Choroid plexus epithelial cell (primary cell): ENCODE measurements around the gene PLK2.

Experiments used
- DNase-seq: peaks from one replicate; pipeline ENCODE4 v3.0.0-alpha.2; 2010; ENCODE audit warnings: low read depth
- H3K4me3 ChIP-seq: 2 replicates; pipeline ENCODE4 v1.5.1; 2011; ENCODE audit warnings: low read depth, mild to moderate bottlenecking, control low read depth, low read length, moderate library complexity
- CTCF ChIP-seq: conservative IDR thresholded peaks from 2 replicates; pipeline ENCODE4 v1.5.1; 2011; ENCODE audit warnings: low read depth, mild to moderate bottlenecking, control low read depth, inconsistent platforms, low read length, moderate library complexity

PLK2 gene

GRCh38 chr5:58440901-58441460, 18.9 kb downstream of the PLK2 start:
- no peak overlapping the region for H3K4me3 ChIP-seq
- DNase-seq: no peak
- TF ChIP-seq CTCF: no peak

DNA sequence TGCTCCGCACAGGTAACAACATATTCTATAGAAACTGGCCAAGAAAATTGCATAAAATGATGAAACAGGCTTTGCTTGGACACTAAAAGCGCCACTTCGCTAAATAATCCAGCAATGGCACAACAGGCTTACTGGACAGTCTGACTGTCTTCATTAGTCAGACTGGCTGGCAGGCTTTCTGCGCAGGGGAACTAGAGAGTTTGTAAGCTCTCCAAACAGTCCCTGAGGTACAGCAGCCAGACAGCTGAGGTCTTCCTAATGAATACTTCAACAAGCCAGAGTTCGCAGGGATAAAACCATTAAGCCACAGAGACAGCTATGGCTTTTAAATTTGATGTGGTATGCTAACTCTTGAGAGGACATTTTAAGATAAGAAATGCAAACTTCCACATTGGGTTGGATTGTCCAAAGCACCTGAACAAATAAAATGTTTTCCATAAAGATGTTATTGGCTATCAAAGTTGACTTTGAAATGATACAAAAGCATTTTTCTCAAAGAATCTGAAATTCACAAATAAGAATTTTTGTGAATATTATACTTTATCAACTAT, 20.7 kb downstream of the PLK2 start:
- TF ChIP-seq CTCF: no peak
- DNase-seq: no peak

DNA sequence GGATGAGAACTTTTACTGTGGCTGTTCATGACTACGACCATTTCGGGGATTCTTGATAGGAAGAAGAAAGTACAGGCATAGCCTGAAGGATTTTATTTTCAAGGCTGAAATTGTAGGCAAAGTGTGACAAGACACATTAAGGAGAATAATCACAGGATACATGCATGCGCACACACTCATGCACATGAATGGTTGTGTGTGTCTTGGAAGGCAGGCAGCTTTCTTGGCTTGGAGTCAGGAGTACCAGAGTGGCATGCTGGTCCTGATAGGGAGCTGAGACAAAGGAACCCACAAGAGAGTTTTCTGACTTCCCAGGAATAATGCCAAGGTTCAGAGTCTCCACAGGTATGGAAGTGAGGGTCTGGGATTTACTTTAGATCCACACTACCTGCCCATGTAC, 22.2 kb downstream of the PLK2 start:
- no peak overlapping the region for H3K4me3 ChIP-seq
- TF ChIP-seq CTCF: no peak
- DNase-seq: no peak

More for the DNA sequence above, 20.7 kb downstream of the PLK2 start:
- H3K4me3 ChIP-seq: no peak overlapping the region

DNA sequence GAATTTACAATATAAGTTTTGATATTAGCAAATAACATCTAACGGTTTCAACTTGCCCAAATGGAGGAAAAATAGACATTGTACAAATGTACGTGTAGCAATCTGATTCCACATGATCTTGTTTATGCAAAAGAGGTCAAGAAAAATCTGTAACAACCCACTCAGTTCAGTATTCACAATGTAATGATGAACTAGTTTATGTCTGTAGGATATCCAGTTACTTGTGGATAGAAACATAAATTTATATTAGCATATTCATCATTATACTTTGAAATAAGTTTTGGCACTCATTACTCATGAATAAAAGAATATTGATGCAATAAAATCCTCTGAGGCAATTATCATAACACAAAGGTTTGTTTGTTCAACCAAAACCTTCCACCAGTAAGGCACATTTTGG, 28.1 kb downstream of the PLK2 start:
- no peak for TF ChIP-seq CTCF
- H3K4me3 ChIP-seq: no peak overlapping the region
- no peak for DNase-seq

GRCh38 chr5:58412932-58413331, 47.0 kb downstream of the PLK2 start:
- DNase-seq: no peak
- TF ChIP-seq CTCF: no peak
- no peak overlapping the region for H3K4me3 ChIP-seq

DNA sequence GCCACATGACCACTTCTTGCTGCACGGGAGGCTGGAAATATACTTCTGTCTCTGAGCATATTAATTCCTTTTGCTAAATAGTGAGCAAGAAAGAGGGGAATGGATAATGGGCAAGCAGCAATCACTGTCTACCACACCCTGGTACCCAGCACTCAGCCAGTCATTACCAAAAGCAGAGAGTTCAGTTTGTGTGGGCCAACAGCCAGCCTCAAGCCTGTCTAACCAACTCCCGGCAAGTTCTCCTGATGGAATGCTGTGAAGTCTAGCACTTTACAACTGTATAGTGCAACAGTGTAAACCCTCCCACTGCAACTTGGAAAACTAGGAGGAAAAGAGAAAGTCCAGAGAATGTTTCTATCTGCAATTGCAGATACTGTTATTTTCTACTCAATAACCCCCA, 47.8 kb downstream of the PLK2 start:
- no peak for TF ChIP-seq CTCF
- no peak for DNase-seq

DNA sequence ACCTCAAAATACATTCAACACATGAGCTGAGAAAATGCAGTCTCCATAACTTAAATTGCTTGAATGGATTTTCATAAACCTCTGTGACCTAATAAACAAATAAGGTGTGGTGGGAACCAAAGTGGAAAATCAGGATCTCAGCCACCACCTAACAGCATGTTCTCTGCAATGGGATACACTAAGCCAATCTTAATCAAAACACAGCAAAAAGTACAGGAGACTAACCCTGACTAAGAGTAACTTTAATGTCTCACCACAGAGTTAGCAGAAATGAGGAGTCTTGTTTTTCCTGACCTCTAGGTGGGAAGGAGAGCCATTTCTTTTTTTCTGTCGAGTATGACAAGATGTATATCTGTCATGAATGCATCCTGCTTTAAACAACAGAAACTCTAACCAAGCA, 48.5 kb downstream of the PLK2 start:
- no peak for DNase-seq
- H3K4me3 ChIP-seq: no peak overlapping the region
- no peak for TF ChIP-seq CTCF

More for the DNA sequence above, 47.8 kb downstream of the PLK2 start:
- H3K4me3 ChIP-seq: no peak overlapping the region
